H4 (cell line): Measurements from ENCODE around the gene MICALL2. TPM values are rescaled to one million over a fixed set of nuclear protein-coding genes. Genes with fewer than 3 reads are reported as not detected.

Source experiments
- DNase-seq: peaks from one replicate; pipeline ENCODE4 v3.0.0-alpha.2; 2015; ENCODE audit warnings: low spot score
- total RNA-seq: library from RNA; depleted of rRNA; stranded (reverse); fragments of >200 nt; shearing (Covaris generic); gene quantifications from 2 replicates; pipeline ENCODE4 v1.2.3, GENCODE V29; 2014

MICALL2 gene
- total RNA-seq, 1 experiment from 2014 or later, result 13.4 TPM

DNA sequence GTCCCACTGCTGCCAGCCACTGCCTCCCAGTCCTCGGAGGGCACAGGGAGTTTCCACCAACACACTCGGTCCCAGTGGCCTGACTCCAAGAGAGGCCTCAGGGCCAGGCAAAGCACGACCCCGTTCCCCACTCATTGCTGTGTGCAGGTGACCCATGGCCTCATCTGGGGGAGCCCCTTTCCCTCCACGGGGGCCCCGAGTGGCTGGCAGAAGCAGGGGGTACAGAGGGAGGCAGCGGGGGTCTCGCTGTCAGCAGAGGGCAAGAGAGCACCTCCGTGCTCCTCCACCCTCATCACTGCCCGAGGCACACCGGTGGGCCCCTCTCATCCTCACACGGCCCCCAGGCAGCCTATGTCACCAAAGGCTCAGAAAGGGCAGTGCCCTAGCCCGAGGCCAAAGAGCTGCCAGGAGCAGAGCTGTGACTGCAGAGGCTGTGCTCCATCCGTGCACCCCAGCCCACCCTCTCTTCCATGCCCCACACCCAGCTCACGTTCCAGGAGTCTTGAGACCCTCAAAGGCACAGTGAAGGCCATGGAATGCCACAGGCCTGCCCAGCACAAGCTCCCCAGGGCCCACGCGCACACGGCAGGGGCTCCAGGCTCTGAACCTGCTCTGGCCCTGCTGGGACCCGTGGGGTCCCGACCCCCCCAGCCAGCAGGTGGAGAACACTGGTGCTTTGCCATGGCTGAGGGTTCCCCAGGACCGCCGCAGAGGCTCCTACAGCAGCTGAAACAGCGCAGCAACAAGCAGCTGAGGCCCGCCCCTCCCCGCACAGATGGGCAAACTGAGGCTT is 25.9 kb downstream of the MICALL2 start:
- no peak for DNase-seq

- DNase-seq, result peak; percentile 74
Observed at GRCh38 chr7:1432411-1433082, 26.7 kb downstream of the MICALL2 start.

GRCh38 chr7:1431634-1432380 is 27.5 kb downstream of the MICALL2 start:
- DNase-seq, result no peak

DNA sequence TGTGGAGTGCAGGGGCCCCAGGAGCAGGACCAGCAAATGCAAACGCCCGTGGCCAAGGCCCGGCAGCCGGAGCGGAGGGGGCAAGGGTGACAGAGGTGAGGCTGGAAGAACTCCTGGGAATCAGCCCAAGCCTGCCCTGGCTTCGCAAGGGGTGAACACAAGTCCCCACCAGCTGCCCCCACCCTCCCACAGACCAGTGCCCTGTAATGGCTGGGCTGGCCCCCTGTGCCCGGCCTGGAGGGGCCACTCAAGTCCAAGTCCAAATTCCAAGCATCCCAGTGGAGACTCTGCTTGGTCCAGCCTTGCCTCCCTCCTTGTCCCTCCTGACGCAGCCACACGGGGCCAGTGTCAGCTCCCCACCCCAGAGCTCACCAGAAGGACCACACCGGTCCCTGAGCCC is 28.0 kb downstream of the MICALL2 start:
- no peak for DNase-seq

DNA sequence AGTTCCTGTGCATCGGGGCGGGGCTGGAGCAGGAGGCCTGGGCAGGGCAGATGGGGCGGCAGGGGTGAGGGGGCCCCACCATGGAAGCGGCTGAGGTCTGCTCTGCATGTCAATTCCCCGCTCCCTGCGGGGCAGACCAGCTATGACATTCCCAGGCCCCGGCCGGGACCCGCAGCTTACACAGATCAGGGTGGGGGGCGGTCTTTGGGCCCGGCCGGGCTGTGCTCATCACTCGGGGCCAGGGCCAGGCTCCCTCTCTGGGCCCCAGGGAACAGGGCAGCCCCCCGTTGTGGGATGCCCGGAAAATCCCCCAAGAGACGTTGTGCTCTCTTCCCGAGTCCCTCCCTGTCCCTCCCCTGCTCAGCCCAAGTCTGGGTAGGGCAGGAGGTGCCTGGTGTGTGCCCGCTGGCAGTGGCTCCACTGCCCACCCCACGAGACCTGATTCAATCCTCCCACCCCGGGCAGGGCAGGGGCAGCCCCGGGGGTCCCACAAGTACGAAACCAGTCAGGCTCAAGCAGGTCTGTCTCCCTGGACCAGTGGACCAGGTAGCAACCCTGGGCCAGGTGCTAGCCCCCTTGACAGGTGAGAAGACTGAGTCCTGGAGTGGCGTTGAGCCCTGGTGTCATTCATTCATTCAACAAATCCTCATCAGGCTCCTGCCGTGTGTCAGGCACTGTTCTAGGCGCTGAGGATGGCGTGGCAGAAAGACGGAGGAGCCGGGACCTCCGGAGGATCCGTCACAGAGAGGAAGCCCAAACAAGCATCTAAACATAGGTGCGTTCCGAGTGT is 29.0 kb downstream of the MICALL2 start:
- DNase-seq, result no peak

DNA sequence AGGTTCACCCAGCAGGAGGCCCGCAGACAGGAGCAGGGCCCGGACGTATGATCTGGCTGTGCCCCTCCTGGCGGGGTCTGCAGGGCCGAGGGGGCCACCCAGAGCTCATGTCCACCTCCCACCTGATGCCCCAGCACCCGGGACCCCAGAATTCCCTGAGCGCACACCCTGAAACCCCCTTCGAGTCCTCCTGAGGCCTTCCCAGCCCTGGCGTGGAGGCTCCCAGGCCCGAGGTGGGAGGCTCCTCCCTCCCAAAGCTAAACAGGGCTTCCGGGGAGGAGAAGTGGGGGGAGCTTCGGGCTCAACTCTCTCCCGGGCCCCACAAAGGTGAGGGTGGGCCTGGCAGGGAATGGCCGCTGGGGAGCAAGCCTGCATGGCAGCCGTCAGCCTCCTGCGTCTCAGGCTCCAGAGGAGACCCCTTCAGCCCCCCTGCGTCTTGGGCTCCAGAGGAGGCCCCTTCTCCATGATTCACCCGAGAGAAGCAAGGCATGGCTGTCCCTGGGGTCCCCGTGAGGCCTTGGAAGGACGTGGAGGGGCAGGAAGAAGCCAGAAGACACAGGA is 30.2 kb downstream of the MICALL2 start:
- no peak for DNase-seq

GRCh38 chr7:1427064-1427657 is 32.1 kb downstream of the MICALL2 start:
- no peak for DNase-seq

- DNase-seq, result no peak
Observed at GRCh38 chr7:1426474-1426873, 32.8 kb downstream of the MICALL2 start.

DNA sequence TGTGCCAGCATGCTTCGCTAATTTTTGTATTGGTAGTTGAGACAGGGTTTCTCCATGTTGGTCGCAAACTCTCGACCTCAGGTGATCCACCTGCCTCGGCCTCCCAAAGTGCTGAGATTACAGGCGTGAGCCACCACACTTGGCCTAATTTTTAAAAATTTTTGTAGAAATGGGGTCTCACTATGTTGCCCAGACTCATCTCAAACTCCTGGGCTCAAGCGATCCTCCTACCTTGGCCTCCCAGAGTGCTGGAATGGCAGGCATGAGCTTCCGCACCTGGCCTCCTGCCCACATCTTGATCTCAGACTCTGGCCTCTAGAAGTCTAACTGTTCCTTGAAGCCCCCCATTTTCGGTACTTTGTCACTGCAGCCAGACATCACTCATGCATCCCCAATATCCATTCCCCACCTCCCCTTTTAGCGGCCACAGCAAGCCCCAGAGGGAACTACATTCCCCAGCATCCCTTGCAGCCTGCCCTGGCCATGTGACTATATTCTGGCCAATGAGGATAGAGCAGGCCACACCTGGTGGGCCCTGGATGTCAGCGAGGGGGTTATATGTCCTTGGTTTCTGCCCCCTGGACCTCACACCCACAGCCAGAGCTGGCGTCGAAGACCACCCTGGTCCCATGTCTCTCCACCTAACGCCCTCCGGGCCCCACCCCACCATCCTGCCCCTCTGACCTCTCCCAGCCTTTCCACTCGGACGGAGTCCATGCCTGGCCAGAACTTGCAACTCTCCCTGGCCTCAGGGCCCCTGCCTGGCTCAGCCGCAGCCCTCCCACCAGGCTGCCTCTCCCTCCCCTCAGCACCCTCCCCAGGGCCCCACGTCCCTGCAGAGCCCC is 33.8 kb downstream of the MICALL2 start:
- DNase-seq, result no peak

GRCh38 chr7:1424041-1424440 is 35.2 kb downstream of the MICALL2 start:
- DNase-seq, result no peak

GRCh38 chr7:1423264-1423811 is 35.9 kb downstream of the MICALL2 start:
- no peak for DNase-seq

DNA sequence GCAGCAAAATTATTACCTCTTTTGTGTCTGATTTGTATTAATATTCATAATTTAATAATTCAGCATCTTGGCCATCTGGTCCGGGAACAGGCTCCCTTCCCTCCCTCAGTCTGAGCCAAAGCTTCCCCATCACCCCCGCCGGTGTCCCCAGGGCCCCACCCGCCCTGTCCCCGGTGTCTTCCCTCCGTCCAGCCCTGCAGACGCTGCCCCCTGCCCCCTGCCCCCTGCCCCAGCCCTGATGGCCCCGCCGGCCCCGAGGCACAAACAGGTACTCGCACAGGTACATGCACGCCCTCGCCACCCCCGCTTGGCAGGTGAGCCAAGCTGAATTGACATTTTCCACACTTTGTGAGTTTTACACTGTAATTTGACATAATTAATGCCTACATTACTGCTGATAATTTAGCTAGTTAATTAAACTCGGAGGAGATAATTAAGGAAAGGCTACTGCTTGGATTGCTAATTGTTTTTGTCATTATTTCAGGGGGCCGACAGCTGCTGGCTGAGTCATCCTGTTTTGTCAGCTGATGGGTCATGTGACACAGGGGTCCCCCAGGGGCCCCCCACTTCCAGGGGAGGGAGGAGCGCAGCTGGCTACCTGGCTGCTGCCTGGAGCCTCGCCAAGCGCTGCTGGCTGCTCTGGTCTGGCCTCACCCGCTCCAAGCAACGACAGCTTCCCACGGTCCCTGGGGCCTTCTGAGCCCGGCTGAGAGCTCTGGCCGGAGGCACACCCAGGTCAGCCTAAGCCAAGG is 36.6 kb downstream of the MICALL2 start:
- DNase-seq, result no peak

- no peak for DNase-seq
Observed at GRCh38 chr7:1421946-1422345, 37.3 kb downstream of the MICALL2 start.

GRCh38 chr7:1421020-1421790 is 38.1 kb downstream of the MICALL2 start:
- DNase-seq, result no peak

- DNase-seq, result no peak
Observed at GRCh38 chr7:1419688-1420087, 39.6 kb downstream of the MICALL2 start.

- no peak for DNase-seq
Observed at GRCh38 chr7:1419310-1419634, 40.0 kb downstream of the MICALL2 start.

- DNase-seq, result peak; percentile 70
Observed at GRCh38 chr7:1418505-1419309, 40.6 kb downstream of the MICALL2 start.
